Karpas-422 (cell line): ENCODE results near the gene IRAG1. TPM values are rescaled to one million over a fixed set of nuclear protein-coding genes. Genes with fewer than 3 reads are reported as not detected.

Source experiments
- DNase-seq: peaks from one replicate; pipeline ENCODE4 v3.0.0-alpha.2; 2015
- H2AFZ ChIP-seq: fragments of 200-600 bp; sonication (generic); 2 replicates; pipeline ENCODE4 v1.6.1; 2014; ENCODE audit warnings: antibody characterized with exemption, low read length, mixed read lengths
- H3K27ac ChIP-seq: fragments of 200-600 bp; sonication (generic); 2 replicates; pipeline ENCODE4 v1.5.1; 2014; ENCODE audit warnings: mild to moderate bottlenecking, low read length, moderate library complexity
- H3K27me3 ChIP-seq: fragments of 200-600 bp; sonication (generic); 2 replicates; pipeline ENCODE4 v1.6.1; 2014; ENCODE audit warnings: low read length, mixed read lengths
- H3K36me3 ChIP-seq: fragments of 200-600 bp; sonication (generic); 2 replicates; pipeline ENCODE4 v1.6.1; 2014; ENCODE audit warnings: low read length, mixed read lengths; ENCODE audit not compliant: insufficient read depth
- H3K4me1 ChIP-seq: fragments of 200-600 bp; sonication (generic); 2 replicates; pipeline ENCODE4 v1.6.1; 2014; ENCODE audit warnings: mild to moderate bottlenecking, low read length, mixed read lengths
- H3K4me2 ChIP-seq: fragments of 200-600 bp; sonication (generic); 2 replicates; pipeline ENCODE4 v1.6.1; 2014; ENCODE audit warnings: low read length, low read depth, mild to moderate bottlenecking; ENCODE audit not compliant: poor library complexity, severe bottlenecking
- H3K4me3 ChIP-seq: fragments of 200-600 bp; sonication (generic); 2 replicates; pipeline ENCODE4 v1.5.1; 2014; ENCODE audit warnings: mild to moderate bottlenecking, antibody characterized with exemption, low read length, mixed read lengths
- H3K79me2 ChIP-seq: fragments of 200-600 bp; sonication (generic); 2 replicates; pipeline ENCODE4 v1.6.1; 2014; ENCODE audit warnings: mild to moderate bottlenecking, low read length, mixed read lengths
- H3K9ac ChIP-seq: fragments of 200-600 bp; sonication (generic); 2 replicates; pipeline ENCODE4 v1.6.0; 2014; ENCODE audit warnings: low read length
- H3K9me2 ChIP-seq: fragments of 200-600 bp; sonication (generic), shearing (Covaris generic); replicated peaks from 2 replicates; pipeline ENCODE4 v1.6.0; 2014; ENCODE audit warnings: mild to moderate bottlenecking, low read length, moderate library complexity; ENCODE audit not compliant: insufficient read depth
- H3K9me3 ChIP-seq: fragments of 300-700, 200-600 bp; sonication (generic); 2 replicates; pipeline ENCODE4 v1.6.1; 2014; ENCODE audit warnings: low read length, mixed read lengths
- H4K20me1 ChIP-seq: fragments of 200-600 bp; sonication (generic); 2 replicates; pipeline ENCODE4 v1.6.1; 2014; ENCODE audit warnings: mild to moderate bottlenecking, antibody characterized with exemption, low read length, low read depth; ENCODE audit not compliant: insufficient read depth
- total RNA-seq: library from RNA; depleted of rRNA; stranded (reverse); fragments of >200 nt; shearing (Covaris generic); gene quantifications from 2 replicates; pipeline ENCODE4 v1.2.3, GENCODE V29; 2014; ENCODE audit warnings: low replicate concordance

Gene IRAG1
- total RNA-seq, 1 experiment from 2014 or later: not detected

DNA sequence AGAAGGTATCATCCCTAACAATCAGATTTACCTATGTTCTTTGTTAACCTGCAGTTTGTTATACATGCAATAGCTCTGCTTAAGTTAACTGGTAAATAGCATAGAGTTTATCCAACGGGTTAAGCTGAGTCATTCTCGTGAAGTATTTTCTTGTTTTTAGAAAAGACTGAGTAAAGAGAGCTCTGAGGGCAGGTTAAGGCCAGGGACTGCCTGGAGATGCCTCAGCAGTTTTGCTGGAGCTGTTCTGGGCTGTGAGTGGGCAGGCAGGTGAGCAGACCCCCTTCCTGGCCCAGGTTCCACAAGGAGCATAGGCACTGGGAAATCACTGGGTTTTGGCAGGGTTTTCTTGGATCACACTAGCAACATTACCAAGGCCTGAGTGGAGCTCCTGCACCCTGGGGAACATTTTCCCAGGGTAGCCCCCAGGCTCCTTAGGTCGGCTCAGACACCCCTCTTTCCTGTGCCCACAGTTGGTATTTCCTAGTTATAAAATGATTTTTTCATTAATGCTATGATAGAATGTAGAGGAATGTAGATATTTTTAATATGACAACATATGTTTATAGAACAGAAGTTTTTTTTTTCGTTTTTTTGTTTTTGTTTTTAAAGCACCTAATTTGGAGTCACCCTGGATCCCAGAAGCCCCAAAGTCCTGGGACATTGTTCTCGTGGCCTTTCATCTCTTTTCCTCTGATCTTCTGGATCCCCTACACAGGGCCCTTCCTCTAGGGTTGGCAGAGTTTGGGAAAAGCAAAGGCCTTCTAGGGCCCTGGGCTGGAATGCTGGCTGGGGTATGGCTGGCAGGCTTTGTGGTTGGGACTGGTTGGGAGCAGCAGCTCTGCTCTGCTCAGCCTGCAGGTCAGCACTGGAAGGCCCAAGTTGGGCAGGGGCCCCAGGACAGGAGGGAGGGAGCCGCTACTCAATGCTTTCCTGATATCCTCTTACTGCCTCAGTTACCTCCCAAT is 26.7 kb downstream of the IRAG1 start:
- H3K4me1 ChIP-seq: no peaks in the 10 kb centered on the region
- no peak overlapping the region for H3K9ac ChIP-seq
- no peaks in the 10 kb centered on the region for H4K20me1 ChIP-seq
- H3K4me2 ChIP-seq: no peak overlapping the region
- no peaks in the 10 kb centered on the region for H3K9me2 ChIP-seq
- H3K27ac ChIP-seq: no peak overlapping the region
- no peak overlapping the region for H3K4me3 ChIP-seq
- H3K9me3 ChIP-seq: no peaks in the 10 kb centered on the region
- no peak overlapping the region for H2AFZ ChIP-seq
- DNase-seq: no peak
- H3K79me2 ChIP-seq: no peaks in the 10 kb centered on the region
- H3K27me3 ChIP-seq: no peaks in the 10 kb centered on the region
- H3K36me3 ChIP-seq: no peaks in the 10 kb centered on the region

DNA sequence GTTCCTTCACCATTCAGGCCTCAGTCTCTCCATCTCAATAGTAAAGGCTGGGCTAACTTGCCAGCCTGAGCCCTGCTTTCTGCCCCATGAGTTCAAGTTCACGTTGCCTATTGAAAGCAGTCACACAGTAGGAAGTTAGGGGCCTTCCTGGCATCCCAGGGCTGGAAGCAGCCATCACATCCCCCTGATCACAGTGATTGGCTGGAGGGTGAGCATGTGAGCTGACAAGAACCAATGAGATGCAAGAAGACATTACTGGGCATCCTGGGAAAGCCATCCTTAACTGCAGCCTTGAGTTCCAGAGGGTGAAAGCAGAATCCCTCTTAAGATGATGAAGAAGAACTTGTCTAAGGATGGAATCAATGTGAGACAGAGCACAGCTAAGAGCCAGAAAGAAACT is 29.1 kb downstream of the IRAG1 start:
- H3K4me2 ChIP-seq: no peak overlapping the region
- DNase-seq: no peak
- H3K27me3 ChIP-seq: no peaks in the 10 kb centered on the region
- H2AFZ ChIP-seq: no peak overlapping the region
- H3K4me1 ChIP-seq: no peaks in the 10 kb centered on the region
- no peaks in the 10 kb centered on the region for H3K9me2 ChIP-seq
- H3K79me2 ChIP-seq: no peaks in the 10 kb centered on the region
- no peak overlapping the region for H3K27ac ChIP-seq
- no peaks in the 10 kb centered on the region for H3K9me3 ChIP-seq
- H4K20me1 ChIP-seq: no peaks in the 10 kb centered on the region
- no peaks in the 10 kb centered on the region for H3K36me3 ChIP-seq
- H3K9ac ChIP-seq: no peak overlapping the region
- H3K4me3 ChIP-seq: no peak overlapping the region

DNA sequence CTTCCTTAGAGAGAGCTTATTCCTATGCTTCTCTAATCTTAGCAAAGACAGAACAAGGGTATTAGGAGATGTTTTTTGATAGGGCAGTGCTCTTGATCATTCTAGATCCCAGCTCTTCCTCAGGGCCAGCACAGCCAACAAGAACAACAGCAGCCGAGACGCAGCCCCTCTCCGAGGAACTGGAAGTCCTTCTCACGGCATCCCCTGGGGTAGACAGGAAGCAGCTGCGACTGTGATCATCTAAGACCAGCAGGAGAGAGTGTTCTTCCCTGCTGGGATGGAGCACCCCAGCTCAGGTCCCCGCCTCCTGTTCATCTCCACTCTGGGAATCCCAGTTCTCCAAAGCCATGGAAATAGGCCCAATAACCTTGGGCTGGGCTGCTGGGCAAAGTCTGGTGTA is 29.6 kb downstream of the IRAG1 start:
- no peaks in the 10 kb centered on the region for H3K27me3 ChIP-seq
- no peak overlapping the region for H2AFZ ChIP-seq
- no peaks in the 10 kb centered on the region for H3K79me2 ChIP-seq
- H3K9ac ChIP-seq: no peak overlapping the region
- no peak for DNase-seq
- H3K4me3 ChIP-seq: no peak overlapping the region
- H3K9me2 ChIP-seq: no peaks in the 10 kb centered on the region
- H3K4me1 ChIP-seq: no peaks in the 10 kb centered on the region
- H4K20me1 ChIP-seq: no peaks in the 10 kb centered on the region
- no peak overlapping the region for H3K27ac ChIP-seq
- H3K4me2 ChIP-seq: no peak overlapping the region
- no peaks in the 10 kb centered on the region for H3K36me3 ChIP-seq
- no peaks in the 10 kb centered on the region for H3K9me3 ChIP-seq

GRCh38 chr11:10663365-10663764 is 30.2 kb downstream of the IRAG1 start:
- no peaks in the 10 kb centered on the region for H3K9me3 ChIP-seq
- no peaks in the 10 kb centered on the region for H4K20me1 ChIP-seq
- H3K9me2 ChIP-seq: no peaks in the 10 kb centered on the region
- DNase-seq: no peak
- H3K4me2 ChIP-seq: no peak overlapping the region
- no peak overlapping the region for H3K27ac ChIP-seq
- no peaks in the 10 kb centered on the region for H3K27me3 ChIP-seq
- no peaks in the 10 kb centered on the region for H3K79me2 ChIP-seq
- H3K9ac ChIP-seq: no peak overlapping the region
- H3K36me3 ChIP-seq: no peaks in the 10 kb centered on the region
- no peak overlapping the region for H2AFZ ChIP-seq
- no peaks in the 10 kb centered on the region for H3K4me1 ChIP-seq
- H3K4me3 ChIP-seq: no peak overlapping the region

DNA sequence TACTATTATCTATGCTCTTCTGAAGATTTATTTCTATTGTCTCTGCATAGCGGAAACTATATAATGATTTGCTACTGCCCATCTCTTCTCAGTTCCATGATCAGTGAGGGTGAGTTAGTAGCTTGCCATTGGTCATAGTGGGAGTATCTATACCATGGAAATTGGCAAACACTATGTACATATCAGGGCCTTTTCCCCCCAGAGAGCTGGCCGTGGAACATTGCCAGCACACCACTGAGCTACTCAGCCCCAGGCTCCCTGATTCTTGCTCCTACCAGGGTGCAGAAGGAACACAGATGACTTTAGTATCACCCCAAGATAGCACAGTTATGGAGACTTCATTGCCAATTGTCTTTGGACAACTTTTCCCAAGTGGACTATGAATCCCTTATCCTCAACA is 33.2 kb downstream of the IRAG1 start:
- H3K27me3 ChIP-seq: no peaks in the 10 kb centered on the region
- no peak overlapping the region for H2AFZ ChIP-seq
- no peak overlapping the region for H3K9ac ChIP-seq
- H3K79me2 ChIP-seq: no peaks in the 10 kb centered on the region
- H3K27ac ChIP-seq: no peak overlapping the region
- no peak for DNase-seq
- H4K20me1 ChIP-seq: no peaks in the 10 kb centered on the region
- no peaks in the 10 kb centered on the region for H3K9me2 ChIP-seq
- H3K4me2 ChIP-seq: no peak overlapping the region
- no peaks in the 10 kb centered on the region for H3K4me1 ChIP-seq
- H3K4me3 ChIP-seq: no peak overlapping the region
- H3K36me3 ChIP-seq: no peaks in the 10 kb centered on the region
- no peaks in the 10 kb centered on the region for H3K9me3 ChIP-seq

GRCh38 chr11:10659339-10660216 is 34.0 kb downstream of the IRAG1 start:
- H3K79me2 ChIP-seq: no peaks in the 10 kb centered on the region
- H3K9me2 ChIP-seq: no peaks in the 10 kb centered on the region
- no peaks in the 10 kb centered on the region for H4K20me1 ChIP-seq
- no peak overlapping the region for H2AFZ ChIP-seq
- no peak overlapping the region for H3K4me3 ChIP-seq
- H3K27me3 ChIP-seq: no peaks in the 10 kb centered on the region
- no peak overlapping the region for H3K27ac ChIP-seq
- DNase-seq: no peak
- H3K36me3 ChIP-seq: no peaks in the 10 kb centered on the region
- H3K9me3 ChIP-seq: no peaks in the 10 kb centered on the region
- H3K4me2 ChIP-seq: no peak overlapping the region
- no peak overlapping the region for H3K9ac ChIP-seq
- no peaks in the 10 kb centered on the region for H3K4me1 ChIP-seq

GRCh38 chr11:10658621-10659338 is 34.8 kb downstream of the IRAG1 start:
- H3K36me3 ChIP-seq: no peaks in the 10 kb centered on the region
- H3K27me3 ChIP-seq: no peaks in the 10 kb centered on the region
- H3K9me2 ChIP-seq: no peaks in the 10 kb centered on the region
- H3K4me1 ChIP-seq: no peaks in the 10 kb centered on the region
- H3K4me2 ChIP-seq: no peak overlapping the region
- H4K20me1 ChIP-seq: no peaks in the 10 kb centered on the region
- H3K27ac ChIP-seq: no peak overlapping the region
- H3K9ac ChIP-seq: no peak overlapping the region
- no peak overlapping the region for H2AFZ ChIP-seq
- no peak overlapping the region for H3K4me3 ChIP-seq
- H3K9me3 ChIP-seq: no peaks in the 10 kb centered on the region
- H3K79me2 ChIP-seq: no peaks in the 10 kb centered on the region
- no peak for DNase-seq
